Activated CD4-positive, alpha-beta memory T cell treated with anti-CD3 and anti-CD28 coated beads for 36 hours (primary cell): ENCODE results near the gene PSMG1. TPM values are rescaled to one million over a fixed set of nuclear protein-coding genes. Genes with fewer than 3 reads are reported as not detected.
"Not testable (repeated sequence)": the region's sequence is repeated elsewhere in the genome, so short reads cannot be mapped to it uniquely, and the experiment has no call there.

Experiments
- CTCF ChIA-PET: fragments of 350-600 bp; sonication (Branson Sonifier 250); formaldehyde crosslinking; loops from one replicate; lab custom pipeline; 2021; ENCODE audit warnings: antibody characterized with exemption, inconsistent platforms; lab: Charles Lee
- POLR2A ChIA-PET: fragments of 350-600 bp; sonication (Branson Sonifier 250); formaldehyde crosslinking; loops from one replicate; lab custom pipeline; 2021; ENCODE audit warnings: antibody characterized with exemption; lab: Charles Lee
- DNase-seq: peaks from one replicate; pipeline ENCODE4 v3.0.0-alpha.2; 2020
- H3K27ac Mint-ChIP-seq: one replicate; pipeline ENCODE4 v1.8.0; 2021; ENCODE audit warnings: mixed read lengths
- H3K27me3 Mint-ChIP-seq: one replicate; pipeline ENCODE4 v1.8.0; 2021; ENCODE audit warnings: mixed read lengths
- H3K36me3 Mint-ChIP-seq: one replicate; pipeline ENCODE4 v1.8.0; 2021; ENCODE audit warnings: mixed read lengths
- H3K4me1 Mint-ChIP-seq: one replicate; pipeline ENCODE4 v1.8.0; 2021; ENCODE audit warnings: low read depth, mixed read lengths
- H3K4me3 Mint-ChIP-seq: one replicate; pipeline ENCODE4 v1.8.0; 2021; ENCODE audit warnings: mild to moderate bottlenecking, mixed read lengths
- H3K9me3 Mint-ChIP-seq: one replicate; pipeline ENCODE4 v1.8.0; 2021; ENCODE audit warnings: mixed read lengths
- intact Hi-C: fragments of 100-400 bp; cut with micrococcal nuclease; formaldehyde crosslinking; loops from one replicate; pipeline ENCODE4 v1.15.1; 2023
- total RNA-seq, 2 experiments: library from RNA; stranded (reverse); gene quantifications; one replicate each; pipeline ENCODE4 v1.2.3, GENCODE V29; 2021

PSMG1 gene
- total RNA-seq, 2 experiments from 2014 or later = 82.3 to 85.9 TPM

GRCh38 chr21:39152271-39152670 is 31.0 kb downstream of the PSMG1 start:
- Mint-ChIP-seq H3K4me1 (no peaks in the 10 kb centered on the region), H3K4me3 (no peak overlapping the region), H3K27me3 (no peaks in the 10 kb centered on the region), H3K36me3 (no peaks in the 10 kb centered on the region), H3K27ac (no peak overlapping the region), H3K9me3 (no peaks in the 10 kb centered on the region)
- CTCF ChIA-PET = interaction anchor here (0.6 kb wide), 1 partner anchor 577 kb away, joined by 3 read pairs; no protein-coding TSS in a partner anchor
- DNase-seq = no peak
- intact Hi-C loops = no loop called here
- POLR2A ChIA-PET = no interaction called here

DNA sequence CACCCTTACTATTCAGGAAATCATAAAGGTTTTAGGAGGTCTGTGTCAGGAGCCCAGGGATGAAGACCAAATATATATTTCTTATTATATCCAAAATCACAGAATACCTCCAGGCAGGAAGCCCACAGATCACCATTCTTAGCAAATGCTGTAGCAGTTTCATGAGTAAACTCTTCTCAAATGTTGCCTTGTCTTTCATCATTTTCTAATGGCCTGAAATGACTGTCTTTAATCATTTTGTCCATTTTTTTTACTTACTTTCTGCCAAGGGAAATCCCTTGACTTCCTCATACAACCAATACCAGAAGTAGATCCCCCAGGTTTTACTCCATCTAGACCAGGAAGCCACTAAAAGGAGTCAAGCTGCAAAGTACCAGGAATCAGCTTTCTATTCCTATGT is 32.4 kb downstream of the PSMG1 start:
- H3K27me3 Mint-ChIP-seq = no peaks in the 10 kb centered on the region
- CTCF ChIA-PET = no interaction called here
- intact Hi-C loops = no loop called here

DNA sequence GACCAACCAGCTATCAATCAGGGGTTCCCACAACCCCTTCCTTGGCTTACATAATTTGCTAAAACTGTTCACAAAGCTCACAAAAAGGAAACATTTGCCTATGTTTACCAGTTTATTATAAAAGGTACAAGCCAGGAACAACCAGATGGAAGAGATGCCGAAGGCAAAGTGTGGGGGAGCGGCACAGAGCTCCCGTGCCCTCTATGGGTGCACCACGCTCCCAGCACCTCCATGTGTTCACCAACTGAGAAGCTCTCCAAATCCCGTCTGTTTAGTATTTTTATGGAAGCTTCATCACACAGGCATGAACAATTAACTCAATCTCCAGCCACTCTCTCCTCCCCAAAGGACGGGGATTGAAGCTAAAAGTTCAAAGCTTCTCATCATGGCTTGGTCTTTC is 32.9 kb downstream of the PSMG1 start:
- Mint-ChIP-seq H3K27ac (no peak overlapping the region), H3K4me1 (no peaks in the 10 kb centered on the region), H3K4me3 (no peak overlapping the region), H3K36me3 (no peaks in the 10 kb centered on the region), H3K9me3 (no peaks in the 10 kb centered on the region), H3K27me3 (no peaks in the 10 kb centered on the region)
- no peak for DNase-seq
- ChIA-PET POLR2A (no interaction called here), CTCF (no interaction called here)
- intact Hi-C loops = no loop called here

More for the DNA sequence above, 32.4 kb downstream of the PSMG1 start:
- POLR2A ChIA-PET = no interaction called here
- Mint-ChIP-seq H3K9me3 (no peaks in the 10 kb centered on the region), H3K27ac (no peak overlapping the region), H3K4me3 (no peak overlapping the region), H3K36me3 (no peaks in the 10 kb centered on the region), H3K4me1 (no peaks in the 10 kb centered on the region)
- no peak for DNase-seq

DNA sequence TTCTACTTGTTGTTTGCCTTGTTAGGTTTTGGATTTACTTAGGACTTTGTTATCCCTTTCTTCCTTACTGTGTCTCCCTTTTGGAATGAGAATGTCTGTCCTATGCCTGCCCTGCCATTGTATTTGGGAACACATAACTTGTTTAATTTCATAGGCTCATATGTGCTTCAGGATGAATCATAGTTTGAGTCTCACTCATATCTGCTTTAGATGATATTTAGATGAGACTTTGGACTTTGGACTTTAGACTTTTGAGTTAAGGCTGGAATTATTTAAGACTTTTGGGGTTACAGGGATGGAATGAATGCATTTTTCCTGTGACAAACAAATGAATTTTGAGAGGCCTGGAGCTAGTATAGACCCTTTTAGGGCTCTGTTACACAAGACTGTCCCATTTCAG is 33.4 kb downstream of the PSMG1 start:
- intact Hi-C loops = no loop called here
- H3K36me3 Mint-ChIP-seq = no peaks in the 10 kb centered on the region
- H3K4me3 Mint-ChIP-seq = no peak overlapping the region
- H3K27ac Mint-ChIP-seq = no peak overlapping the region
- no peaks in the 10 kb centered on the region for H3K27me3 Mint-ChIP-seq
- H3K4me1 Mint-ChIP-seq = no peaks in the 10 kb centered on the region
- no peaks in the 10 kb centered on the region for H3K9me3 Mint-ChIP-seq
- POLR2A ChIA-PET = no interaction called here
- no peak for DNase-seq
- CTCF ChIA-PET = no interaction called here

DNA sequence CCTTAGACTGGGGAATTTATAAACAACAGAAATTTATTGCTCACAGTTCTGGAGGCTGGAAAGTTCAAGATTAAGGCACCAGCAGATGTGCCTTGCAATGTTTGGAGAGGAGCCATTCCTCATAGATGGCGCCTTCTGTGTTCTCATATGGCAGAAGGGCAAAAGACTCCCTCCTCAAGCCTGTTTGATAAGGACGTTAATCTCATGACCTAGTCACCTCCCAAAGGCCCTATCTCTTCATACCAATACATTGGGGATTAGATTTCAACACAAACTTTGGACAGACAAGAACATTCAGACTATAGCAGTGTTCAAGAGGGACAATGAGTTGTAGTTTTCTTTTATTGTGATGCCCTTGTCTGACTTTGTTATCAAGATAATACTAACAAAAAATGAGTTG is 34.3 kb downstream of the PSMG1 start:
- no peaks in the 10 kb centered on the region for H3K36me3 Mint-ChIP-seq
- no peak for DNase-seq
- intact Hi-C loops = no loop called here
- ChIA-PET CTCF (no interaction called here), POLR2A (no interaction called here)
- no peaks in the 10 kb centered on the region for H3K27me3 Mint-ChIP-seq
- H3K9me3 Mint-ChIP-seq = no peaks in the 10 kb centered on the region
- H3K4me3 Mint-ChIP-seq = no peak overlapping the region
- no peaks in the 10 kb centered on the region for H3K4me1 Mint-ChIP-seq
- no peak overlapping the region for H3K27ac Mint-ChIP-seq

GRCh38 chr21:39144191-39144590 is 39.1 kb downstream of the PSMG1 start:
- POLR2A ChIA-PET = no interaction called here
- H3K27me3 Mint-ChIP-seq = peaks cover 1% of the 10 kb centered on the region
- intact Hi-C loops = no loop called here
- no peaks in the 10 kb centered on the region for H3K4me1 Mint-ChIP-seq
- no peaks in the 10 kb centered on the region for H3K9me3 Mint-ChIP-seq
- DNase-seq = no peak
- H3K4me3 Mint-ChIP-seq = no peak overlapping the region
- H3K27ac Mint-ChIP-seq = no peak overlapping the region
- no peaks in the 10 kb centered on the region for H3K36me3 Mint-ChIP-seq
- CTCF ChIA-PET = no interaction called here

- Mint-ChIP-seq H3K27ac (no peak overlapping the region), H3K27me3 (peaks cover 1% of the 10 kb centered on the region), H3K9me3 (no peaks in the 10 kb centered on the region), H3K4me3 (no peak overlapping the region), H3K36me3 (no peaks in the 10 kb centered on the region), H3K4me1 (no peaks in the 10 kb centered on the region)
- POLR2A ChIA-PET = no interaction called here
- intact Hi-C loops = no loop called here
- DNase-seq = no peak
- CTCF ChIA-PET = no interaction called here
Measured at GRCh38 chr21:39142972-39143371, 40.3 kb downstream of the PSMG1 start.

DNA sequence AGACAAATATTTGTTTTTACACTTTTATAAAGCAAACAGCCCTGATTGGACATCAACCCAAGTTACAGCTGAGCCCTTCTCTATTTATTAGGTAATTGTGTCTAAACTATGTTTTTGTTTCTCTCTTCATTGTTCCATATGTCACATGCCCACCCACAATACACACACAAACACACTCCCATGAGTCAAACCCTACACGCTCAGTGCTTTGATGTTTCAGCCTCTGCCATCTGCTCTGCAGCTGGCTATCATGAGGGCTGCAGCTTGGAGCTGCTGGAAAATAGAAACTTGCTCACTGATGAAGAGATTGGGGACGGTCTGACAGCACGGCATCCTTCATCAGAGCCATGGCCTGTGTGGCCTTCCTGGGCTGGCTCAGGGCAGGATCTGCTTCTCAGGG is 41.7 kb downstream of the PSMG1 start:
- POLR2A ChIA-PET = no interaction called here
- no peaks in the 10 kb centered on the region for H3K4me1 Mint-ChIP-seq
- H3K36me3 Mint-ChIP-seq = no peaks in the 10 kb centered on the region
- intact Hi-C loops = no loop called here
- no peak overlapping the region for H3K4me3 Mint-ChIP-seq
- no peak for DNase-seq
- H3K27ac Mint-ChIP-seq = no peak overlapping the region
- peaks cover 1% of the 10 kb centered on the region for H3K27me3 Mint-ChIP-seq
- no peaks in the 10 kb centered on the region for H3K9me3 Mint-ChIP-seq
- CTCF ChIA-PET = interaction anchor here (0.6 kb wide), 1 partner anchor 111 kb away, joined by 3 read pairs; no protein-coding TSS in a partner anchor

GRCh38 chr21:39137248-39138178 is 45.7 kb downstream of the PSMG1 start:
- POLR2A ChIA-PET = no interaction called here
- intact Hi-C loops = loop anchor here (1.0 to 5.0 kb wide), 3 partner anchors 403 to 975 kb away; no protein-coding TSS in a partner anchor
- peaks cover 1% of the 10 kb centered on the region for H3K27me3 Mint-ChIP-seq
- H3K36me3 Mint-ChIP-seq = no peaks in the 10 kb centered on the region
- no peak for DNase-seq
- no peaks in the 10 kb centered on the region for H3K9me3 Mint-ChIP-seq
- H3K4me3 Mint-ChIP-seq = no peak overlapping the region
- H3K27ac Mint-ChIP-seq = no peak overlapping the region
- H3K4me1 Mint-ChIP-seq = no peaks in the 10 kb centered on the region
- CTCF ChIA-PET = interaction anchor here (0.6 to 2.9 kb wide), 9 partner anchors 11 to 920 kb away, joined by 3 to 26 read pairs (median 4); no protein-coding TSS in a partner anchor

DNA sequence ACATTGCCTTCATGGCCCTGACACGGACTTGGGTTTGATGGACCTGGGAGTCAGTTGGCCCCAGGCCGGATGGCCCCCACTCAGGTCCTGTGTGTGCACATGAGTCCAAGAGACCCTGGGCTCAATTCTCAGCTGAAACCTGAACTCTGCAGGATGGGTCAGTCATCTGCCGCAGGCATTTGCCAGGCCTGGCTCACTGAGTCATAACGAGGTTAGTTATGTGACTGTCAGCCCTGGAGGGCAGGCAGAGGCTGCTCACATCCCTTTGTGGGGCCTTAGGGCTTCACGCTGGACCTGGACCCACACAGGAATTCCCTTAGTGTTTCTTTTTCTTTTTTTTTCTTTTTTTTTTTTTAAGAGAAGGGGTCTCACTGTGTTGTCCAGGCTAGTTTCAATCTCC is 46.5 kb downstream of the PSMG1 start:
- H3K4me3 Mint-ChIP-seq = no peak overlapping the region
- CTCF ChIA-PET = interaction anchor here (0.6 to 2.9 kb wide), 2 partner anchors 403 to 631 kb away, joined by 4 to 26 read pairs; no protein-coding TSS in a partner anchor
- intact Hi-C loops = loop anchor here (5.0 kb wide), 2 partner anchors 629 to 974 kb away; no protein-coding TSS in a partner anchor
- no peaks in the 10 kb centered on the region for H3K36me3 Mint-ChIP-seq
- no peaks in the 10 kb centered on the region for H3K9me3 Mint-ChIP-seq
- H3K27ac Mint-ChIP-seq = no peak overlapping the region
- POLR2A ChIA-PET = no interaction called here
- no peaks in the 10 kb centered on the region for H3K4me1 Mint-ChIP-seq
- peaks cover 1% of the 10 kb centered on the region for H3K27me3 Mint-ChIP-seq
- no peak for DNase-seq

- intact Hi-C loops = loop anchor here (5.0 kb wide), 2 partner anchors 629 to 974 kb away; no protein-coding TSS in a partner anchor
- POLR2A ChIA-PET = not testable (repeated sequence)
- CTCF ChIA-PET = interaction anchor here (2.9 kb wide), 1 partner anchor 402 kb away, joined by 26 read pairs; no protein-coding TSS in a partner anchor
Measured at GRCh38 chr21:39136138-39136537, 47.1 kb downstream of the PSMG1 start.

DNA sequence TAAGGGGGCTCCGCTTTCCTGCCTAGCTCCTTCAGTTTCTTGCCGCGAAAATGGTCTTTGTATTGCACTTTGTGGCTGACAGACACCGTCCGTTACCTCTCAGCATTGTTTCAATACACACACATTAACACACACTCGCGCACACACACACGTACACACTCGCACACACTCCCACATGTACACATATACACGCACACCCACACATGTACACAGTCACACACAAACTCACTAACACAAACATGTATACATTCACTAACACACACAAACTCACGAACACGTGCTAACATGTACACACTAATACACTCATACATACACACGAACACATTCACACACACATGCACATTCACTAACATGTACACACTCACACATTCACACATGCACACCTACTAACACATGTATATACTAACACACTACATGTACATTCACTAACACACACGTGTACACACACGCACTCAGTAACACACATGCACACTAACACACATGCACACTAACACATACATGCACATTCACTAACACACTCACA is 48.9 kb downstream of the PSMG1 start:
- Mint-ChIP-seq H3K36me3 (no peaks in the 10 kb centered on the region), H3K4me3 (no peak overlapping the region), H3K27me3 (peaks cover 5% of the 10 kb centered on the region), H3K9me3 (no peaks in the 10 kb centered on the region), H3K4me1 (no peaks in the 10 kb centered on the region), H3K27ac (no peak overlapping the region)
- intact Hi-C loops = no loop called here
- ChIA-PET POLR2A (no interaction called here), CTCF (no interaction called here)
- no peak for DNase-seq

More at GRCh38 chr21:39136138-39136537, 47.1 kb downstream of the PSMG1 start:
- not testable (repeated sequence) for H3K27ac Mint-ChIP-seq, H3K36me3 Mint-ChIP-seq, H3K9me3 Mint-ChIP-seq, H3K27me3 Mint-ChIP-seq, H3K4me1 Mint-ChIP-seq, H3K4me3 Mint-ChIP-seq
- DNase-seq = peak; percentile 18
